Mucosa of rectum (tissue), 2 donors: ENCODE results near the gene SPECC1L.
"Not testable (repeated sequence)": the region's sequence is repeated elsewhere in the genome, so short reads cannot be mapped to it uniquely, and the experiment has no call there.

Experiments used
- H3K27ac ChIP-seq, 2 donors: one replicate each; pipeline ENCODE4 v1.7.0; 2013; ENCODE audit warnings: inconsistent platforms in 2 of 2, low read depth in 2 of 2, low read length in 2 of 2
- H3K27me3 ChIP-seq, 2 donors: one replicate each; pipeline ENCODE4 v1.7.0; 2013; ENCODE audit warnings: low read length in 2 of 2; ENCODE audit not compliant: control insufficient read depth in 2 of 2, insufficient read depth in 2 of 2
- H3K36me3 ChIP-seq, 2 donors: one replicate each; pipeline ENCODE4 v1.7.0; 2013; ENCODE audit warnings: low read length in 2 of 2; ENCODE audit not compliant: control insufficient read depth in 2 of 2, insufficient read depth in 2 of 2
- H3K4me1 ChIP-seq, 2 donors: one replicate each; pipeline ENCODE4 v1.7.0; 2013; ENCODE audit warnings: low read length in 2 of 2, mild to moderate bottlenecking in 1 of 2; ENCODE audit not compliant: control insufficient read depth in 2 of 2, insufficient read depth in 2 of 2
- H3K4me3 ChIP-seq, 2 donors: one replicate each; pipeline ENCODE4 v1.7.0; 2013; ENCODE audit warnings: low read length in 2 of 2
- H3K9ac ChIP-seq, 2 donors: one replicate each; pipeline ENCODE4 v1.7.0; 2013; ENCODE audit warnings: low read length in 2 of 2, low read depth in 1 of 2, mild to moderate bottlenecking in 1 of 2
- H3K9me3 ChIP-seq, 2 donors: one replicate each; pipeline ENCODE4 v1.7.0; 2013; ENCODE audit warnings: low read length in 2 of 2; ENCODE audit not compliant: control insufficient read depth in 2 of 2
- donor health status: healthy.
- donor health status: Normal muscosa, but diverticular disease.

Gene SPECC1L

GRCh38 chr22:24262185-24262749 is 8.4 kb upstream of the SPECC1L start:
- H3K27ac ChIP-seq, H3K9me3 ChIP-seq, H3K9ac ChIP-seq, H3K4me1 ChIP-seq, H3K36me3 ChIP-seq, H3K27me3 ChIP-seq, H3K4me3 ChIP-seq: not testable (repeated sequence)

- not testable (repeated sequence) for H3K9me3 ChIP-seq, H3K27me3 ChIP-seq, H3K27ac ChIP-seq, H3K4me3 ChIP-seq, H3K9ac ChIP-seq, H3K36me3 ChIP-seq, H3K4me1 ChIP-seq
Observed at GRCh38 chr22:24263479-24263878, 7.2 kb upstream of the SPECC1L start.

GRCh38 chr22:24264329-24264896 is 6.2 kb upstream of the SPECC1L start:
- H3K36me3 ChIP-seq, H3K27me3 ChIP-seq, H3K9ac ChIP-seq, H3K9me3 ChIP-seq, H3K4me1 ChIP-seq, H3K27ac ChIP-seq, H3K4me3 ChIP-seq: not testable (repeated sequence)

GRCh38 chr22:24265734-24266133 is 4.9 kb upstream of the SPECC1L start:
- H3K27ac ChIP-seq = no peak overlapping the region
- H3K36me3 ChIP-seq = no peaks in the 10 kb centered on the region
- H3K9ac ChIP-seq = no peak overlapping the region
- no peaks in the 10 kb centered on the region for H3K9me3 ChIP-seq
- no peaks in the 10 kb centered on the region for H3K27me3 ChIP-seq
- no peaks in the 10 kb centered on the region for H3K4me1 ChIP-seq
- H3K4me3 ChIP-seq = no peak overlapping the region

- not testable (repeated sequence) for H3K9ac ChIP-seq, H3K4me3 ChIP-seq, H3K27ac ChIP-seq, H3K4me1 ChIP-seq, H3K9me3 ChIP-seq, H3K27me3 ChIP-seq, H3K36me3 ChIP-seq
Observed at GRCh38 chr22:24266495-24266894, 4.1 kb upstream of the SPECC1L start.

- peaks cover 7 to 23% of the 10 kb centered on the region in 2 donors for H3K4me1 ChIP-seq
Observed at GRCh38 chr22:24271386-24271854, 789 bp downstream of the SPECC1L start.

GRCh38 chr22:24273031-24273430 is 2.4 kb downstream of the SPECC1L start:
- H3K27me3 ChIP-seq, H3K36me3 ChIP-seq, H3K9ac ChIP-seq, H3K27ac ChIP-seq, H3K4me3 ChIP-seq, H3K9me3 ChIP-seq: not testable (repeated sequence)
- peaks cover 7 to 23% of the 10 kb centered on the region in 2 donors for H3K4me1 ChIP-seq

More at GRCh38 chr22:24271386-24271854, 789 bp downstream of the SPECC1L start:
- no peaks in the 10 kb centered on the region for H3K27me3 ChIP-seq
- peak overlapping the region; percentile 87 to 93 for H3K27ac ChIP-seq
- H3K9ac ChIP-seq = peak overlapping the region; percentile 90 to 95
- peak overlapping the region; percentile 91 to 92 for H3K4me3 ChIP-seq
- no peaks in the 10 kb centered on the region for H3K9me3 ChIP-seq
- H3K36me3 ChIP-seq = no peaks in the 10 kb centered on the region

GRCh38 chr22:24273906-24274305 is 3.3 kb downstream of the SPECC1L start:
- not testable (repeated sequence) for H3K36me3 ChIP-seq, H3K4me3 ChIP-seq, H3K27me3 ChIP-seq, H3K9ac ChIP-seq, H3K9me3 ChIP-seq
- Histone ChIP-seq H3K27ac (peak overlapping the region in 1 of 2 donors; percentile 29), H3K4me1 (peaks cover 7 to 23% of the 10 kb centered on the region in 2 donors)

GRCh38 chr22:24274696-24275405 is 4.2 kb downstream of the SPECC1L start:
- H3K9ac ChIP-seq = peak overlapping the region in 1 of 2 donors; percentile 17
- H3K27ac ChIP-seq = peak overlapping the region; percentile 48 to 56

GRCh38 chr22:24280363-24280762 is 9.7 kb downstream of the SPECC1L start:
- H3K4me1 ChIP-seq = peaks cover 3 to 14% of the 10 kb centered on the region in 2 donors

More at GRCh38 chr22:24274696-24275405, 4.2 kb downstream of the SPECC1L start:
- H3K4me1 ChIP-seq = peaks cover 7 to 26% of the 10 kb centered on the region in 2 donors
- not testable (repeated sequence) for H3K4me3 ChIP-seq, H3K9me3 ChIP-seq, H3K27me3 ChIP-seq, H3K36me3 ChIP-seq

More at GRCh38 chr22:24280363-24280762, 9.7 kb downstream of the SPECC1L start:
- H3K27me3 ChIP-seq, H3K36me3 ChIP-seq, H3K4me3 ChIP-seq, H3K9me3 ChIP-seq, H3K27ac ChIP-seq, H3K9ac ChIP-seq: not testable (repeated sequence)
